MG63 (cell line): ENCODE data around the gene NFASC. TPM values are rescaled to one million over a fixed set of nuclear protein-coding genes. Genes with fewer than 3 reads are reported as not detected.

Experiments used
- DNase-seq: peaks from one replicate; pipeline ENCODE4 v3.0.0-alpha.2; 2020
- H3K27me3 ChIP-seq: fragments of 250-450 bp; sonication (Bioruptor Pico); 2 replicates; pipeline ENCODE4 v1.5.1; 2020; ENCODE audit warnings: mild to moderate bottlenecking, moderate library complexity
- H3K36me3 ChIP-seq: fragments of 250-450 bp; sonication (Bioruptor Pico); 2 replicates; pipeline ENCODE4 v1.5.1; 2020; ENCODE audit warnings: mild to moderate bottlenecking, moderate library complexity
- H3K4me3 ChIP-seq: fragments of 250-450 bp; sonication (Bioruptor Pico); 2 replicates; pipeline ENCODE4 v1.5.1; 2020; ENCODE audit warnings: mild to moderate bottlenecking, moderate library complexity
- H3K9me3 ChIP-seq: fragments of 250-450 bp; sonication (Bioruptor Pico); 2 replicates; pipeline ENCODE4 v1.5.1; 2020; ENCODE audit warnings: mild to moderate bottlenecking, moderate library complexity
- total RNA-seq: library from RNA; depleted of rRNA; stranded (reverse); fragments of >200 nt; shearing (Covaris generic); gene quantifications from 2 replicates; pipeline ENCODE4 v1.2.3, GENCODE V29; 2014; ENCODE audit warnings: low replicate concordance

Gene NFASC
- total RNA-seq, 1 experiment from 2014 or later, result 21.7 TPM

DNA sequence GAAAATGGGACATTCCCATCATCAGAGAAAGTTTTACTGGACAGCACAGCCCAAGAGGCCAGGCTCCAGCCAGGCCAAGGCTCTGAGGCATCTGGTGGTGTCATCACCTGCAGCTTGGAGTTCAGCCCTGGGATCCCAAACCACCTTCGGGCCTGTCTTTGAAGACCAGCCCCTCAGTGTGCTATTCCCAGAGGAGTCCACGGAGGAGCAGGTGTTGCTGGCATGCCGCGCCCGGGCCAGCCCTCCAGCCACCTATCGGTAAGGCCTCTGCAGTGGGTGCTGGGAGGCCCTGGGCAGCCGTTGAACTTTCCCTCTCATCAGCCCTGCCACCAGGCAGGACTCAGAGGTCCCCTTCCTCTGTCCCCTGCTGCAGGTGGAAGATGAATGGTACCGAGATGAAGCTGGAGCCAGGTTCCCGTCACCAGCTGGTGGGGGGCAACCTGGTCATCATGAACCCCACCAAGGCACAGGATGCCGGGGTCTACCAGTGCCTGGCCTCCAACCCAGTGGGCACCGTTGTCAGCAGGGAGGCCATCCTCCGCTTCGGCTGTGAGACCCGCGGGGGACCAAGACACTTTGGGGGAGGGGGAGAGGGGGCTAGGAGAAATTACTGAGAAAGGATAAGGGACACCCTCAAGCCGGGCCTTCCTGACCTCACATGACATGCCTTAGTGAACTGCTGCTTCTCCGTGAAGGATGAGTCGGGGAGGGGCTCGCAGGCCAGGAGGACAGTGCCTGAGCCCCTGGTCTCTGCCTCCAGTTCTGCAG is 187.3 kb downstream of the NFASC start:
- Histone ChIP-seq H3K9me3 (no peaks in the 10 kb centered on the region), H3K4me3 (no peak overlapping the region), H3K27me3 (peaks cover 2% of the 10 kb centered on the region; the same call in 1 of the 2 replicates), H3K36me3 (no peaks in the 10 kb centered on the region)
- no peak for DNase-seq

DNA sequence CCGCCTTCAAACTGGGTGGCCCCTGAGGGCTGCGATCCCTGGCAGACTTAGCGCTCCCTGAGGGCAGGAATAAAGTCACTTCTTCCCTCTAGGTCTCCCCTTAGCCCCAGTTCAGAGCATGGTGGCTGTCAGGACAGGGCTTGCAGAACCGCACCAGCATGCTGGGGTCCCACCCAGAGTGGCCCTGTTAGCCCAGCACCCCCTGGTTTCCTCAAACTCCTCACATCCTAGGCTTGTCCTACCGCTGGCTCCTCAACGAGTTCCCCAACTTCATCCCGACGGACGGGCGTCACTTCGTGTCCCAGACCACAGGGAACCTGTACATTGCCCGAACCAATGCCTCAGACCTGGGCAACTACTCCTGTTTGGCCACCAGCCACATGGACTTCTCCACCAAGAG is 188.2 kb downstream of the NFASC start:
- Histone ChIP-seq H3K36me3 (no peaks in the 10 kb centered on the region), H3K9me3 (no peaks in the 10 kb centered on the region), H3K27me3 (no peaks in the 10 kb centered on the region; the same call in 1 of the 2 replicates), H3K4me3 (no peak overlapping the region)
- DNase-seq, result no peak

DNA sequence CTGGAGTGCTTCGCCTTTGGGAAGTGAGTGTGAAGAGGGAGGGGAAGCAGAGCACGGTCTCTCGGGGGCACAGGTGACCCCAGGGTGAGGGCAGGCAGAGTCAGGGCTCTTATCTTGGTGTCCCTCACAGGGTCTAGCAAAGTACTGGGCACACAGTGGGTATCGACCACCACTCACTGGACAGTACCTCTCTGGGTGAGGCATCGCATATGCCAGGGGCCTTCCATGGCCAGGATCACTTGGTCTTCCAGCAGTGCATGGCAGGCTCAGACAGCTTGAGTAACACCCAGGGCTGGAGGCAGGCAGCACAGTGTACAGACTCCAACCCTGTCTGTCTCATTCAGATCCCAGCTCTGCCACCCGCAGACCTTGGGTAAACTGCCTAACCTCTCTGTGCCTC is 189.0 kb downstream of the NFASC start:
- Histone ChIP-seq H3K36me3 (no peaks in the 10 kb centered on the region), H3K27me3 (no peaks in the 10 kb centered on the region; the same call in 1 of the 2 replicates), H3K4me3 (no peak overlapping the region), H3K9me3 (no peaks in the 10 kb centered on the region)
- DNase-seq, result no peak

DNA sequence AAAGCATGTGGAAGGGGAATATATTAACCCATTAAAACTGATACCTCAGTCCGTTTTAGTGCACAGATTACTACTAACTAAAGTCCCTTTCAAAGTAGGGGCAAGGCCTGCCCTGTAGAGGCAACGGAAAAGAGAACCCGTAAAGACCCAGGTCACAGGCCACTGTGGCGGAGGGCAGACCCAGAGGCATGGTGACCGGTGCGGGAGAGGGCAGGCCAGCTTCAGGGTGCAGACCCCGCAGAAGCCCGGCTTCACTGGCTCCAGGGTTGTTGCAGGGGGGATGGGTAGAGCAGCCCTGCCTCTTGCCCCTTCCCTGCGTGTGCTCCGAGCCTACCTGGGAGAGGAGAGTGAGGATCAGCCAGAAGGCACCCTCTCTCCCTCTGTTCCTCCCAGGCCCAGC is 190.1 kb downstream of the NFASC start:
- H3K36me3 ChIP-seq, result no peaks in the 10 kb centered on the region
- DNase-seq, result no peak
- H3K9me3 ChIP-seq, result no peaks in the 10 kb centered on the region
- no peaks in the 10 kb centered on the region for H3K27me3 ChIP-seq
- no peak overlapping the region for H3K4me3 ChIP-seq

DNA sequence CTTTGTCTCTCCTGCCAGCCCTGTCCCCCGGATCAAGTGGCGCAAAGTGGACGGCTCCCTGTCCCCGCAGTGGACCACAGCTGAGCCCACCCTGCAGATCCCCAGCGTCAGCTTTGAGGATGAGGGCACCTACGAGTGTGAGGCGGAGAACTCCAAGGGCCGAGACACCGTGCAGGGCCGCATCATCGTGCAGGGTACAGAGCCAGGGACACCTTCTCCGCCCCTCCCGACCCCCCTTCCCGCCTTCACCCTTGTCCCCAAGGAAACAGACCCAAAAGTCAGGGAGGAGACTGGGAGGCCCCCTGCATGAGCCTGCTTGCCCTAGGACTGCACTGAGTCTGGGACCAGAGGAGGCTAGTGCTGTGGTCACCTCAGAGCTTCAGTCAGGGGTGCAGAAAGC is 190.6 kb downstream of the NFASC start:
- no peak for DNase-seq
- Histone ChIP-seq H3K27me3 (no peaks in the 10 kb centered on the region), H3K36me3 (no peaks in the 10 kb centered on the region), H3K4me3 (no peak overlapping the region), H3K9me3 (no peaks in the 10 kb centered on the region)

DNA sequence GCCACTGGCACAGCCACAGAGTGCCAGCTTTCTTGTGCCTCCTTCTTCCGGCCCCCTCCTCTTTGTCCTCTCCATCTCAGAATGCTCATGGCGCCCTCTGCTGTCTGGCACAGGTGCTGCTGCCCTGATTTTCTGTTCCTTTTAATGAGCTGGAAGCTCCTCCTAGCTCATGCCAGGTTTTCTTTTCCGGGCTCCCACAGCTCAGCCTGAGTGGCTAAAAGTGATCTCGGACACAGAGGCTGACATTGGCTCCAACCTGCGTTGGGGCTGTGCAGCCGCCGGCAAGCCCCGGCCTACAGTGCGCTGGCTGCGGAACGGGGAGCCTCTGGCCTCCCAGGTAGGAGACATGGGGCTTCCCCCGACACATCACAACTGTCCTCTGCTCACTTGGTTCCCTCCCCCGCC is 191.0 kb downstream of the NFASC start:
- DNase-seq, result peak; percentile 71
- Histone ChIP-seq H3K27me3 (no peaks in the 10 kb centered on the region), H3K4me3 (no peak overlapping the region), H3K9me3 (no peaks in the 10 kb centered on the region), H3K36me3 (no peaks in the 10 kb centered on the region)

DNA sequence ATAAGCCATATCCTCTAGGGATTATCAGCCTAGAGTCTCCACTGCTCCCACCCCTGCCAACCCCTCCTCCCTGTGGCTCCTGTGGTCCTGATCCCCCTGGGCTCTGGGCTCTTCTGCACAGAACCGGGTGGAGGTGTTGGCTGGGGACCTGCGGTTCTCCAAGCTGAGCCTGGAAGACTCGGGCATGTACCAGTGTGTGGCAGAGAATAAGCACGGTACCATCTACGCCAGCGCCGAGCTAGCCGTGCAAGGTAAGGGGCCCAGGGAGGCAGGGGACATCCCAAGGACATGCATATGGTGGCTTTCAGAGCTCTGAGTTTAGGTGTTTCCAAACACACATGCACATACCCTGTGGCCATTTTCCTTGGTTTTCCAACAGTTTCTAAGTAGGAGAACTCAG is 191.7 kb downstream of the NFASC start:
- no peak for DNase-seq
- H3K36me3 ChIP-seq, result no peaks in the 10 kb centered on the region
- H3K9me3 ChIP-seq, result no peaks in the 10 kb centered on the region
- no peaks in the 10 kb centered on the region for H3K27me3 ChIP-seq
- no peak overlapping the region for H3K4me3 ChIP-seq

DNA sequence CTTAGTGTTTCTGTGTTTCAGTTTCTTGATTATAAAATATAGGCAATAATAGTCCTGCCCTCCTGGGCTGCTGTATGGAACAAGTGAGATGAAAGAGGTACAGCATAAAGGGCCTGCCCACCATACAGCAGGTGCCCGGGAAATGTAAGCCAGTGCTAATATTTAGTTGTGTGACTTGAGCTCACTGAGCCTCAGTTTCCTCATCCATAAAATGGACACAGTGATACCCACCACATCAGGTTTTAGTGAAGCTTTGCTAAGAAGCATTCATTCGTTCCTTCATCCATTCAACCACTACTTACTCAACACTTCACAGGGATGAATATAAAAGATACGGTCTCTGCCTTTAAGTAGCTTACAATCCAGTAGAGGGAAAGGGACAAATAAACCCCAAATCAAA is 192.2 kb downstream of the NFASC start:
- Histone ChIP-seq H3K36me3 (no peaks in the 10 kb centered on the region), H3K27me3 (no peaks in the 10 kb centered on the region), H3K9me3 (no peaks in the 10 kb centered on the region), H3K4me3 (no peak overlapping the region)
- no peak for DNase-seq

DNA sequence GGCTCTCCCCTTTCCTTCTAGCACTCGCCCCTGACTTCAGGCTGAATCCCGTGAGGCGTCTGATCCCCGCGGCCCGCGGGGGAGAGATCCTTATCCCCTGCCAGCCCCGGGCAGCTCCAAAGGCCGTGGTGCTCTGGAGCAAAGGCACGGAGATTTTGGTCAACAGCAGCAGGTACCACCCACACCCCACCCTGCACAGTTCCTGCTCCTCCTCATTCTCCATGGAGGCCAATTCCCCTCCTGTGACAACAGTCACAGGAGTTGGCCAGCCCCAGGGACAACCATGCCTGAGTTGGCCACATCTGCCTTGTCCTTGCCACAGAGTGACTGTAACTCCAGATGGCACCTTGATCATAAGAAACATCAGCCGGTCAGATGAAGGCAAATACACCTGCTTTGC is 193.6 kb downstream of the NFASC start:
- Histone ChIP-seq H3K27me3 (no peaks in the 10 kb centered on the region), H3K36me3 (no peaks in the 10 kb centered on the region), H3K9me3 (no peaks in the 10 kb centered on the region), H3K4me3 (no peak overlapping the region)
- DNase-seq, result no peak

DNA sequence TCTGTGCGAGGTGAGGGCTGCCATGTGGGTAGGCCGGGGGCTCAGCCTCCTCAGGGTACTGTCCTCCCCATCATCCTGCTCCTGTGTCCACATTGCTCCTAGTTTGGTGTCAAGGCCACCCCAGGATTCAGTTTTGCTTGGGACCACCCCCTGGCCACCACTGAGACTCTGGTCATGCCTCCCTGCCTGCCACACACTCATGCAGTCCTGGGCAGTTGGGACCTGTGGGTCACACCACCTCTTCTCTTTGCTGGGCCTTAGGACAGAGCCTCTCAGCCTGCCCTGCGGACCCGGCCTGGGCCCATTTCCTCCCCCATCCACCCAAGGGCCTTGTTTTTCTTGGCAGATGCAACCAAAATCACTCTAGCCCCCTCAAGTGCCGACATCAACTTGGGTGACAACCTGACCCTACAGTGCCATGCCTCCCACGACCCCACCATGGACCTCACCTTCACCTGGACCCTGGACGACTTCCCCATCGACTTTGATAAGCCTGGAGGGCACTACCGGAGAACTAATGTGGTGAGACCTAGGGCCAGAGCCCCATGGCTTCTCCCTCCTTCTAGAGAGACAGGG is 194.2 kb downstream of the NFASC start:
- H3K9me3 ChIP-seq, result no peaks in the 10 kb centered on the region
- no peaks in the 10 kb centered on the region for H3K36me3 ChIP-seq
- no peak overlapping the region for H3K4me3 ChIP-seq
- no peak for DNase-seq
- H3K27me3 ChIP-seq, result no peaks in the 10 kb centered on the region

DNA sequence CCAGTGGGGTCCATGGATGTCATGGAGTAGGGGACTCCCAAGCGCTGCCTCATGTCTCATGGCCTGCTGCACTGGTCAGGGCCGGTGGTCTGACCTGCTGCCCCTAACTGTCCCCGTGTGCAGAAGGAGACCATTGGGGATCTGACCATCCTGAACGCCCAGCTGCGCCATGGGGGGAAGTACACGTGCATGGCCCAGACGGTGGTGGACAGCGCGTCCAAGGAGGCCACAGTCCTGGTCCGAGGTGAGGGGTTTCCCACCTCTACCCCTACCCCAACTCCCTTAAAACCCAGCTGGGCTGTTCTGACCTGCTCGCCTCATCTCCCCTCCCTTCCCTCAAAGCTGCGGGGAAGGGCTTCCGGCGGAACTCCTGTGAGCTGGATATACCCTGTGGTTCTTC is 195.0 kb downstream of the NFASC start:
- H3K4me3 ChIP-seq, result no peak overlapping the region

DNA sequence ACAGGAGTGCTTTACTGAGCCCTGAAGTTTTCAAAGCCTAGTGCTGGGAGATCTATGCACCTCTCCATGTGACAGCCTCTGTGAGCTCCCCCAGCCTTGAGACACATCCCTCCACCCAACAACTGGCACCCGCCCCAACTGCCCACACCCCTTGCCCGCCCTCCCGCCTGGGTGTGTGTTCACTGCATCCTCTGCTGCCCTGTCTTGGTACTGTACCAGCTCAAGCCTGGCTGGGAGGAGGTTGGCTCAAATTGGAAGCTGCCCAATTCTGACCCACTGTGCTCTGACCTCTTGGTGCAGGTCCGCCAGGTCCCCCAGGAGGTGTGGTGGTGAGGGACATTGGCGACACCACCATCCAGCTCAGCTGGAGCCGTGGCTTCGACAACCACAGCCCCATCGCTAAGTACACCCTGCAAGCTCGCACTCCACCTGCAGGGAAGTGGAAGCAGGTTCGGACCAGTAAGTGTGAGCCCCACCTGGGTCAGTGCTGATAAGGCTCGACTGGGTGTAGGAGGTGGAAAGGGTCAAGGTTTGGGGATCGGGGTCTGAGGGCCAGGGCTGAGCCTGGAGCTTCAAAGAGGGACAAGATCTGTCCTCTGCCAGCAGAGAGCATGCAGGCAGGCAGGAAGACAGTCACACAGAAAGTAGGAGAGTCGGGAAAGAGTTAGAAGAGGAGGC is 195.6 kb downstream of the NFASC start:
- H3K27me3 ChIP-seq, result no peaks in the 10 kb centered on the region
- peak; percentile 45 for DNase-seq

More for the DNA sequence above, 195.0 kb downstream of the NFASC start:
- Histone ChIP-seq H3K9me3 (no peaks in the 10 kb centered on the region), H3K27me3 (no peaks in the 10 kb centered on the region), H3K36me3 (no peaks in the 10 kb centered on the region)
- DNase-seq, result no peak

DNA sequence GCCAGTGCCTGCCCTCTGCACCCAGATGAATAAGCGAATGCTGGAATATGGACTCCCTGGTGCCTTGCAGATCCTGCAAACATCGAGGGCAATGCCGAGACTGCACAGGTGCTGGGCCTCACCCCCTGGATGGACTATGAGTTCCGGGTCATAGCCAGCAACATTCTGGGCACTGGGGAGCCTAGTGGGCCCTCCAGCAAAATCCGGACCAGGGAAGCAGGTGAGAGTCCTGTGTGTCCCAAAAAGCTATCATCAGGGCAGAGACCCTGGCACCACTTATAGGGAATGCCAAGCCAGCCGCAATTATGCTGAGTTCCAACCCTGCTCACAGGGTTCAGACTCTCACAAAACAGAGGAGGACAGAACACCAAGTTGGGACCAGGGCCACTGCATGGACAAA is 196.4 kb downstream of the NFASC start:
- Histone ChIP-seq H3K4me3 (no peak overlapping the region), H3K36me3 (no peaks in the 10 kb centered on the region), H3K27me3 (no peaks in the 10 kb centered on the region), H3K9me3 (no peaks in the 10 kb centered on the region)
- no peak for DNase-seq

More for the DNA sequence above, 195.6 kb downstream of the NFASC start:
- Histone ChIP-seq H3K36me3 (no peaks in the 10 kb centered on the region), H3K9me3 (no peaks in the 10 kb centered on the region), H3K4me3 (no peak overlapping the region)

DNA sequence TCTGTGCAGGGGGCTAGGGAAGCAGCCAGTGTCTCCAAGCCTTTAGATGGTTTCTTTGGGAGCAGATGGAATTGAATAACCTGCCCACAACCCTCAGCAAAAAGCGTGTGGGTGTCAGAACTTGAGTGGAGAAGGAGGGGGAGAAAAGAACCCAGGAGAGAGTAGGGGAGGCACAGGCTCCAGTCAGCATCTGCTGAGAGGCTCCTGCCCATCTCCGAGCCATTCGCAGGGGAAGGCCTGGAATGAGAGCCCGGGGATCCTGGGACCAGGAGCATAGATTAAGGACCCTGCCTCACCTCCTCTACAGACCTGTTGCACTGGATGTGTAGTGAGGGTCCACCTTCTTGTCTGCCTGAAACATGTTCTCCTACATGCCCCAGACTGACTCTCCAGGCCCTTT is 197.3 kb downstream of the NFASC start:
- H3K4me3 ChIP-seq, result no peak overlapping the region
- no peak for DNase-seq
- no peaks in the 10 kb centered on the region for H3K27me3 ChIP-seq
- no peaks in the 10 kb centered on the region for H3K36me3 ChIP-seq
- no peaks in the 10 kb centered on the region for H3K9me3 ChIP-seq

DNA sequence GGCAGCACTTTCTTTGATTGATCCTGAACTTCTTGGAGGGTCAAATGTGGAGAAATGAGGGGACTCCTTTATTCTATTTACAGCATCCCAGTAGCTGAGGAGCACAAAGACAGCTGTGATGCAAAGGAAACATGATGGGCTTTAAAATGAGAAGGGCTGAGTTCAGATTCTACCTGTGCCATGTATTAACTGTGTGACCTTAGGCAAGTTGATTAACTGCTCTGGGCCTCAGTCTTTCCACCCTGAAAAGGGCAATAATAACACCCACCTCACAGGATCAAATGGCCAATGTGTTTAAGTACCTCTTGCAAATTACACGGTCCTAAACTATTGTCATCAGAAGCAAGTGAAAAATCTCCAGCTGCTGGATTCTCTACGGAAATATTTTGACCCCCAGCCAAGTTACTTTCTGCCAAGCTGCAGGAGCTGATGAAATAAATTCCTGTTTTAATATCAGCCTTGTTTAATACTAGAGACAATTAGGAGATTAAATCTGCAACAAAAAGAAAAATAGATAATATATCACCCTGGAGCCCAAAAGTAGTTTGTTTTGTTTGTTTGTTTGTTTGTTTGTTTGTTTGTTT is 197.9 kb downstream of the NFASC start:
- DNase-seq, result no peak
- no peak overlapping the region for H3K4me3 ChIP-seq
- no peaks in the 10 kb centered on the region for H3K9me3 ChIP-seq
- no peaks in the 10 kb centered on the region for H3K27me3 ChIP-seq
- no peaks in the 10 kb centered on the region for H3K36me3 ChIP-seq

DNA sequence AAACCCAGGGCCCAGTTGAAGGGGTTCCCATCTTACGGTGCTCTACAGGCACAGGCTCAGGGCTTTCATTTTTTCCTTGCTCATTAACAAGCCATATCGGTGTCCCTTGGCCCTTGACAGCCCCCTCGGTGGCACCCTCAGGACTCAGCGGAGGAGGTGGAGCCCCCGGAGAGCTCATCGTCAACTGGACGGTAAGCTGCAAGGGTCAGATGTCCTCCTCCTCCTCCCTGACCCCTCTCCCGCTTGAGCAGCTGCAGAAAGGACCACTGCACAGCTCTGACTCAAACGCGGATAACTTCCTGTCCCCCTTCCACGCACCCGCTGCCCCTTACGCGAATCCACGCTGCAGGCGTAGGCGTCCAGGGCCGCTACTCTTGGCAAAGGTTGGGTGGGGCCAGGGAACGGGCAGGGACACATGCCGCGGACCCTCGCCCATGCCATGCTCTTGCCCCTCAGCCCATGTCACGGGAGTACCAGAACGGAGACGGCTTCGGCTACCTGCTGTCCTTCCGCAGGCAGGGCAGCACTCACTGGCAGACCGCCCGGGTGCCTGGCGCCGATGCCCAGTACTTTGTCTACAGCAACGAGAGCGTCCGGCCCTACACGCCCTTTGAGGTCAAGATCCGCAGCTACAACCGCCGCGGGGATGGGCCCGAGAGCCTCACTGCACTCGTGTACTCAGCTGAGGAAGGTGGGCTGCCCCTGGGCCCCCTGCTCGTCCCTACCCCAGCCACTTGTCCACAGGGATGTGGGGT is 198.9 kb downstream of the NFASC start:
- Histone ChIP-seq H3K4me3 (no peak overlapping the region), H3K36me3 (no peaks in the 10 kb centered on the region), H3K9me3 (no peaks in the 10 kb centered on the region), H3K27me3 (no peaks in the 10 kb centered on the region)
- DNase-seq, result no peak

DNA sequence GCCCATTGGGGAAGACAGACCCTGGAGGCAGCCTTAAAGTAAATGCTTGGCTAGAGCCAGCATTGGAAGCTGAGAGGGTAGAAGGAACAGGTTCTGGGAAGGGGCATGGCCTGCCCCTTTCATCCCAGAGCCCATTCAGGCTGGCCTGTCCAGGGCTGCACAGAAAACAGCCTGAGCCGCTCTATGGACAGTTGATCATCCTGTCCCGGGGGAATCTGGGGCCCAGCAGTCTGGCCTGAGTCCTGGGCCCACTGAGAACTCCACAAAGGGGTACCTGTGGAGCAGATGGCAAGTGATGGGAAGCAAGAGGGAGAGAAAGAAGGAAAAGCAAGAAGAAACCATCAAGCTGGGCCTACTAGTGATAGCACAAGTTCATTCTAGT is 200.4 kb downstream of the NFASC start:
- Histone ChIP-seq H3K4me3 (no peak overlapping the region), H3K36me3 (no peaks in the 10 kb centered on the region), H3K9me3 (no peaks in the 10 kb centered on the region), H3K27me3 (no peaks in the 10 kb centered on the region)
- no peak for DNase-seq
